Left renal pelvis (tissue), 4 donors: ENCODE results near the gene KCNG4. TPM values are rescaled to one million over a fixed set of nuclear protein-coding genes. Genes with fewer than 3 reads are reported as not detected.

Source experiments
- DNase-seq, 4 donors: peaks; one replicate each; pipeline ENCODE4 v3.0.0-alpha.2; 2013; ENCODE audit warnings: low read depth in 4 of 4, low spot score in 3 of 4
- polyA plus RNA-seq, 4 donors: library from polyadenylated mRNA; unstranded; fragments of 120-200 nt; gene quantifications; one replicate each; pipeline ENCODE4 v1.2.1, GENCODE V29; 2013; ENCODE audit not compliant: insufficient read length in 4 of 4

The KCNG4 gene
- under 1 TPM in 2 of 4 donors, not detected in 2; 0.03 to 0.09 TPM for polyA plus RNA-seq

- DNase-seq, result no peak
Observed at GRCh38 chr16:84239909-84240308, at the start of gene KCNG4. KCNG4 (minus strand) TSS chr16:84240012; CDS start chr16:84237485, 2,527 bp downstream.

DNA sequence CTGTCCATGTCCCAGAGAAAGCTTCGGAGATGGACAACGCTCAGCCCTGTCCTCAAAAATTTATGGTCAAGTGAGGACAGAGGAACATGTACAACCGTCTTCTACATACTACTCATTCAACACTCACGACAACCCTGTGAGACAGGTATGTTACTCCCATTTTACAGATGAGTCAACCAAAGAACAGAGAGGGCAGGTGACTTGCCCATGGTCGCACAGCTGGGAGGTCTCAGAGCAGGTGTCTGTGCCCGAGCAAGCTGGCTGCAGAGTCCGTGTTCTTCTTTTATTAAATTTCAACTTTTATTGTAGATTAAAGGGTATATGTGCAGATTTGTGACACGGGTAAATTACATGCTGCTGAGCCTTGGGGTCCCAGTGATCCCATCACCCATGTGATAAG is 49.1 kb upstream of the KCNG4 start:
- no peak for DNase-seq

DNA sequence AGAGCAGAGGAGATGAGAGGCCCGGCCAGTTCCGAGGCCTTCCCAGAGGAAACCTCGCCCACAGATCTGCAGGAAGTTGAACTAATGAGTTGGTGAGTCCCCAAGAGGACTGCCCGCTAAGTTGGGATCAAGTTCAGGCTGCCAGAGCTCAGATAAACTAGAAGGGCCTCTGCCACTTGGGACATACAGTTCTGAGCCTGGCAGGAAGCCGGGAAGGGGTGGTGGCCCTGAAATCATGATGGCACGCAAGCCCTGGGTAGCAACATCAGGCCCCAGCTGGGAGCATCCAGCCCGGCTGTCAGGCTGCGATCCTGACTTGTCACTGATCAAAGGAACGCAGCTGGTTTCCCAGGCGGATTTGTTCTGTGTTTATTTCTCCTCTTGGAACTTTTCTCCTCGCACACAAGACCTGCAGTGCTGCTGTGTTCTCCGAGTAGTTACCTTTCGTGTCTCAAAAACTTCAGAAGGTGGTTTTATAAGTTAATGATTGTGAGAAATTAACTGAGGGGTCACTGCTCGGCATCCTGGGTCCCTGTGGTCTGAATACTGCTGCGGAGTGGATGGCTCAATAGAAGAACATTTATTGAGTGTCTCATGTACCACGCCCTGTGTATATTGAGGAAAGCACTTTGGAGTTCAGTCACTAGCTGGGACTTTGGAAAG is 46.9 kb upstream of the KCNG4 start:
- no peak for DNase-seq

GRCh38 chr16:84284154-84284722 is 44.4 kb upstream of the KCNG4 start:
- DNase-seq, result no peak

- no peak for DNase-seq
Observed at GRCh38 chr16:84283314-84284153, 43.7 kb upstream of the KCNG4 start.

GRCh38 chr16:84282533-84282932 is 42.7 kb upstream of the KCNG4 start:
- DNase-seq, result no peak

DNA sequence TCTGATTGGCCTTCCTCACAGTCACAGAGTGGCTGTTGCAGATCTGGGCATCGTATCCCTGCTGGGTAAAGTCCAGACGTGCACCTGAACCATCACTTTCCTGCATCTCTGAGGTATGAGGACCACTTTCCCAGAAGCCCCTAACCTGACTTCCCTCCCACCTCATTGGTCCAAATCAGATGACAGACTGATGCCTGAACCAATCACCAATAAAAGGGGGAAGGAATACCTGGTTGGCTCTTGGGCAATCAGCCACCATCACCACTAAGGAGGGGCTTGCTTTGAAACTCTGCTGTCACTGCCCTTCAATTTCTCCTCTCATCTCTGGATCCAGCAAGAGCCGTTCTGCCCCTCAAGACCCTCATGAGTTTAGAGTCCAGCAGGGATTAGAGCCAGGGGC is 41.3 kb upstream of the KCNG4 start:
- DNase-seq, result no peak

DNA sequence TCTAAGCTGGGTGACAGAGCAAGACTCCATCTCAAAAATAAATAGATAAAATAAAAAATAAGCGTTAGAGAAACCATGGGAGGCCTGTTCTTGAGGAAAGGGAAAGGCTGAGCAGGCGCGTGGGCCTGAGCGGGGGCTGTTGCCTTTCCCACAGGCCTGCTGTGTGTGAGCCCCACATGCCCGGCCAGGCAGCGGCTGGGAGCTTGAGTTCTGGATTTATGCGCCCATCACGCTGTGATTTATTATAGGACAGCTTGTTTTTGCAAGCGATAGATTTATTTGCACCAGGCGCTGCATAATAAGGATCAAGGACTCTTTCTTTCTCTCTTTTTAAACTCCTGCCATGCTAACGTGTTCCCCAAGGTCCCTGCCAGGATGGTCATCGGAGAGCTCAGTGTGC is 40.1 kb upstream of the KCNG4 start:
- DNase-seq, result no peak

DNA sequence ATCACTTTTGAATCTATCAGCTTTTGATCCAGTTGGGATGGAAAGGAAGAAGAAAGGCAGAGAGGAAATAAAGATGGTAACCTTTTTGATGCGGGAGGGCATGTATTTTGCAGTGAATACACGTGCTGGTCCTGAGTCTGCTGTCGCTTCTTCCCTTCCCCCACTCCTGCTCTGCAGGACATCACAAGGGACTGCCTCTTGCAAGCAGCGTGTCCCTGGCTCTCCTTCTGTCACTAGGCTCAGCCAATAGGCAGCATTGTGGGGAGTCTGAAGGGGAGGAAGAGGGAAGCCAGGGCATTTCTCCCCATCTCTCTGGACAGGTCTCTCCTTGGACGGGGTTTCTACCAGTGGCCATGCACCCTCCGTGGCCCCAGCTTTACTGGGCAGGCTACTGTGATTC is 39.2 kb upstream of the KCNG4 start:
- no peak for DNase-seq

DNA sequence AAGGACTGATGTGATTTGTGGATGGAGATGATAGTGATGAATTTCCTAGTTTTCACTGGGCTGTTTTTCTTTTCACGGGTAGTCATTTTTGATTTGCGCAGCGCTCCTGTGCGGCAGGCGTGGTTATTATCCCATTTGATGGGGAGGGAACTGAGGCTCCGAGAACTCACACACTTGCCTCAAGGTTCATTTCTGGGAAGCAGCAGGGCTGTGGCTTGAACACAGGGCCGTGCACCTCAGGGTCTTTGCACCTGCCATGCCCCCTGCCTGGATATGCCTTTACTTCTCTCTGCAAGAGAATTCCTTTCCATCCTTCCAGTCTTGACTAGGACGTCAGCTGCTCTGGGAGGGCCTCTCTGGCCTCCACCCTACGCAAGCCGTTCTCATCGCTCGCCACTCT is 38.5 kb upstream of the KCNG4 start:
- DNase-seq, result no peak

- no peak for DNase-seq
Observed at GRCh38 chr16:84277244-84277823, 37.5 kb upstream of the KCNG4 start.

GRCh38 chr16:84275585-84276151 is 35.9 kb upstream of the KCNG4 start:
- DNase-seq, result no peak

- DNase-seq, result no peak
Observed at GRCh38 chr16:84274515-84274914, 34.7 kb upstream of the KCNG4 start.

GRCh38 chr16:84272740-84273320 is 33.0 kb upstream of the KCNG4 start:
- no peak for DNase-seq

DNA sequence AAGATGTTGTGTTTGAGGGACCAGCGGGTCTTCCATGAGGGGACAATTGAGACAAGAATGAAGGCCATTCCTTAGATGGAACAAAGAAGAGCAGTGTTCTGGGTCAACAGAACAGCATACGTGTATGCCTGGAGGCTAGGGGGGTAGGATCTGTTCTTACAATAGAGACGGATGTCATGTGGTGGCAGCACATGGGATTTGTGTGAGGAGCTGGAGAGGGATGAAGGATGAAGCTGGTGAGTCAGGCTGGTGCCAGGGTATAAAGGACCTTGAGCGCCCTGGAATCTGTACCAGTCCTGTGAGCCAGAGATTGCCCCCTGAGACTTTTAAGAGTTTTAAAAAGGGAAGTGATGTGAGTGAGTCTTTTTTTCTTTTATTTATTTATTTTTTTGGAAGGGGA is 32.1 kb upstream of the KCNG4 start:
- DNase-seq, result no peak

DNA sequence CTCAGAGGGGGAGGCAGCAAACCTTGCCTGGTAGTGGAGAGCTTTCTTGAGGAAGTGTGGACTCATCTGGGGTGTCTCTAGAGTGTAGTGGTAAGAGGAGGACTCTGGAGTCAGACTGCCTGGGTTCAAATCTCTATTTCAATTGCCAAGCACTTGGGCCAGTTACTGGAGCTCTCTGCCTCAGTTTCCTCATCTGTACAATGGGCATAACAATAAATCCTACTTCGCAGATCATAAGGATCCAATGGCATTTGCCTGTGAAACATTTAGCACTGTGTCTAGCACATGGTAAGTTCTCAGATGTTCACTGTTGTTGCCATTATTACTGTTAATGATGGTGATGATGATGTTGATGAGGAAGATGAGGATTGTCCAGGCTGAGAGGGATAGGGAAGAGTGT is 31.2 kb upstream of the KCNG4 start:
- no peak for DNase-seq

- no peak for DNase-seq
Observed at GRCh38 chr16:84270531-84270930, 30.7 kb upstream of the KCNG4 start.

DNA sequence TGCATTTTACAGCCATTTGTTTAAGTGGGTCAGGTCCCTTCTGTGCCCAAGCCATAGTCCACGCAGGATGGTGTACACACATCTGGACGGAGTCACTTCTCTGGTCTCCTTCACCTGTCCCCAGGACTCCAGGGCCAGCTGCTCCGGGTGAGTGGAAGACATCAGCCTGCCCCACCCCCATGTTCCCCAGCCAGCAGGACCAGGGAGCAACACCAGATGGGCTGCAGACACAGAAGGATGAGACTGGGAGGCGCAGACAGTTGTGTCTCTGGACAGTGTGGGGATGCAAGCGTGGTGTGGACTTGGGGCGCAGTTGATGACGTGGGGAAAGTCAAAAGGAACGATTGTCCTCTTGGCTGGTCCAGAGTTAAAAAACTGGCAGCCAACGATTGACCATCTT is 30.3 kb upstream of the KCNG4 start:
- no peak for DNase-seq

DNA sequence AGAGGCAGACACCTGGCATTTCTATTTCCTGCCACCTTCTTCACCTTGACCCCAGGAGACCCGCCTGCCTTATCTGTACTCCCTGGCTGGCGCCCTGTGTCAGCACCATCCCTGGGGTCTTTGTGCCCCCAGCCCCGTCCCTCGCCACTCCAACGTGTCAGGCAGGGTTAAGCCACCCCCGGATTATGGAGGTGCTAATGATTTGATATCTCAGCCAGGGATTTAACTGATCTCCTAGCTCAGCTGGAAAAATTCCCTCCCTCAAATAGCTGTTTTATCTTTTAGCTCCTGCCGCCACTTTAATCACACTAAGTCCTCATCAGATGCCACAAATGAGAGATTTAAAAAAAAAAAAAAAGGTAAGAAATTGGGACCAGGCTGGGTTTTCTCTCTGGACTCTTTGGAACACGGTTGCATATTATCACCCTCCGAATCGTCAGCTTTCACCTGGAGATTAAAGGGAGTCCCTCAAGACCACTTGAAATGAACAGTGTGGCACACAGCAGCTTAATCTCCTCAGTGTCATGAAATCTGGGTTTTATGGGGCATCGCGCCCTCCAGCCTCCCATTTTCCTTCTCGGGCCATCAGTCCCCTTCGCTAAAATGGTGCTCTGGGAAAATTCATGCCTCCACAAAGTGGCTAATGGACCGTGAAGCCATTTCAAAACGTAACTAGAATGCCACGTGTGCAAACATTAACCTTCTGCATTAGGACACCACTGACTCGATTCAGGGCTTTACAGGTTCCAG is 28.7 kb upstream of the KCNG4 start:
- peak in 3 of 4 donors; percentile 58 to 80 (median 60) for DNase-seq

GRCh38 chr16:84267380-84267779 is 27.6 kb upstream of the KCNG4 start:
- no peak for DNase-seq
